Measurements from ENCODE around the gene ANKRD13C. TPM values are rescaled to one million over a fixed set of nuclear protein-coding genes. Genes with fewer than 3 reads are reported as not detected.

The ANKRD13C gene
- total and polyA plus RNA-seq, 2 of the 4 experiments (the other 2 are of a cell fraction) = 8.3 to 10.9 TPM

DNA sequence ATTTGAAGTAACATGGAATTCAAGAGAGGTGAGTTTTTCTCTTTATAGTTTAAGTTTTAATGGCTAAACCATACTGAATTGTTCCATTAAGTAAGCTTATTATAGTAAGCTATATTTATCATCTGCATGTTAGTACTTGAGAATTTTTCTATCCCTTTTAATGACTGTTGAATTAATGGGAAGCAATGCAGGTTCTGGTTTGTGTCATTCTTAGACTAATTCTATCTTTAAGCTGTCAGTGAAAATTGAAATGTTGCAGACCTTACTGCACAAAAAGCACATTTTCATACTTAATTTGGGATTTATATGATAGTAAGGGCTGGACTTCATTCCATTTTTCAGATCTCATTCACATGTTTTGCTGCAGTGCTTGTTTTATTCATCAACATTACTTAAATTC is 107.4 kb downstream of the ANKRD13C start:
- dilution Hi-C loops (cut with HindIII; ENCODE audit: low sequenced_read_pairs, unreplicated experiment) = no loop called here
- H3K18ac ChIP-seq (ENCODE audit: low read depth, low read length) = no peak overlapping the region
- no peak overlapping the region for H3K14ac ChIP-seq (replicated peaks; ENCODE audit: low read depth, low read length)
- in situ Hi-C loops (cut with MboI; ENCODE audit: low sequenced_read_pairs) = loop anchor here (10.0 kb wide), 1 partner anchor 808 kb away; no protein-coding TSS in a partner anchor
- no peaks in the 10 kb centered on the region for H3K9me3 ChIP-seq (ENCODE audit: control insufficient read depth, insufficient read depth, low read length)
- H3K56ac ChIP-seq (ENCODE audit: extremely low read depth, insufficient read depth, low read length) = no peak overlapping the region
- H3K27ac ChIP-seq (ENCODE audit: insufficient read depth, low read length) = no peak overlapping the region
- no peak overlapping the region for H2BK120ac ChIP-seq (ENCODE audit: low read depth, low read length)
- no peak overlapping the region for H3K4ac ChIP-seq (ENCODE audit: low read depth, low read length)
- no peak overlapping the region for H4K91ac ChIP-seq (ENCODE audit: insufficient read depth, low read depth, low read length)
- H3K23ac ChIP-seq (ENCODE audit: low read depth, low read length) = no peak overlapping the region
- ChIA-PET CTCF (no interaction called here), POLR2A (ENCODE audit: unreplicated experiment) (no interaction called here)
- H3K9me1 ChIP-seq (ENCODE audit: insufficient read depth, low read length) = no peaks in the 10 kb centered on the region
- no peaks in the 10 kb centered on the region; the same call in 1 of the 2 replicates for H4K20me1 ChIP-seq (ENCODE audit: insufficient read depth, low read length)
- TF ChIP-seq CTCF (conservative IDR thresholded peaks at IDR 0.05; ENCODE audit: low read depth, low read length) (no peak), CHD1 (IDR thresholded peaks at IDR 0.05; ENCODE audit: low read depth, low read length) (no peak), NFE2L2 (IDR thresholded peaks at IDR 0.05; ENCODE audit: low read depth, low read length) (no peak), MXI1 (IDR thresholded peaks at IDR 0.05; ENCODE audit: borderline replicate concordance, low read depth, low read length) (no peak), RAD21 (IDR thresholded peaks at IDR 0.05; ENCODE audit: low read length) (no peak), POLR2A (IDR thresholded peaks at IDR 0.05; ENCODE audit: low read depth, low read length) (no peak), MAFK (IDR thresholded peaks at IDR 0.05; ENCODE audit: low read depth, low read length) (no peak), RFX5 (IDR thresholded peaks at IDR 0.05; ENCODE audit: low read depth, low read length) (no peak), FOS (IDR thresholded peaks at IDR 0.05; ENCODE audit: low read depth, low read length) (no peak), BHLHE40 (IDR thresholded peaks at IDR 0.05; ENCODE audit: low read depth, low read length) (no peak), MAZ (IDR thresholded peaks at IDR 0.05; ENCODE audit: borderline replicate concordance, low read depth, low read length) (no peak), CEBPB (IDR thresholded peaks at IDR 0.05; ENCODE audit: low read depth, low read length) (no peak), SMC3 (IDR thresholded peaks at IDR 0.05; ENCODE audit: low read depth, low read length) (no peak), RCOR1 (IDR thresholded peaks at IDR 0.05; ENCODE audit: insufficient replicate concordance, low read length) (no peak)
- TF ChIP-seq, protein P1, sequence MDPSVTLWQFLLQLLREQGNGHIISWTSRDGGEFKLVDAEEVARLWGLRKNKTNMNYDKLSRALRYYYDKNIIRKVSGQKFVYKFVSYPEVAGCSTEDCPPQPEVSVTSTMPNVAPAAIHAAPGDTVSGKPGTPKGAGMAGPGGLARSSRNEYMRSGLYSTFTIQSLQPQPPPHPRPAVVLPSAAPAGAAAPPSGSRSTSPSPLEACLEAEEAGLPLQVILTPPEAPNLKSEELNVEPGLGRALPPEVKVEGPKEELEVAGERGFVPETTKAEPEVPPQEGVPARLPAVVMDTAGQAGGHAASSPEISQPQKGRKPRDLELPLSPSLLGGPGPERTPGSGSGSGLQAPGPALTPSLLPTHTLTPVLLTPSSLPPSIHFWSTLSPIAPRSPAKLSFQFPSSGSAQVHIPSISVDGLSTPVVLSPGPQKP (IDR thresholded peaks at IDR 0.05; ENCODE audit: borderline replicate concordance, low read depth, low read length) = no peak
- TF ChIP-seq, protein P2, sequence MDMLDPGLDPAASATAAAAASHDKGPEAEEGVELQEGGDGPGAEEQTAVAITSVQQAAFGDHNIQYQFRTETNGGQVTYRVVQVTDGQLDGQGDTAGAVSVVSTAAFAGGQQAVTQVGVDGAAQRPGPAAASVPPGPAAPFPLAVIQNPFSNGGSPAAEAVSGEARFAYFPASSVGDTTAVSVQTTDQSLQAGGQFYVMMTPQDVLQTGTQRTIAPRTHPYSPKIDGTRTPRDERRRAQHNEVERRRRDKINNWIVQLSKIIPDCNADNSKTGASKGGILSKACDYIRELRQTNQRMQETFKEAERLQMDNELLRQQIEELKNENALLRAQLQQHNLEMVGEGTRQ (IDR thresholded peaks at IDR 0.05; ENCODE audit: low read depth, low read length) = no peak
- H3K79me1 ChIP-seq (ENCODE audit: low read depth in 1 of 2, low read length in 2 of 2) = peaks cover 9% of the 10 kb centered on the region in 2 experiments; a peak in 3 of 4 replicates
- H4K5ac ChIP-seq (ENCODE audit: low read depth, low read length) = no peak overlapping the region
- H3K4me3 ChIP-seq (ENCODE audit: insufficient read depth, low read depth, low read length) = no peak overlapping the region
- BruUV-seq (replicated peaks) = no TSS peak
- no peak for DNase-seq
- peaks cover 49% of the 10 kb centered on the region for H3K36me3 ChIP-seq (ENCODE audit: control insufficient read depth, insufficient read depth, low read length)
- no peak overlapping the region for H2BK5ac ChIP-seq (ENCODE audit: low read depth, low read length, poor library complexity, severe bottlenecking)
- no peaks in the 10 kb centered on the region for H3K4me1 ChIP-seq (ENCODE audit: control insufficient read depth, insufficient read depth, low read length)
- H2AK5ac ChIP-seq (ENCODE audit: low read depth, low read length) = no peak overlapping the region
- H3K27me3 ChIP-seq (ENCODE audit: control insufficient read depth, insufficient read depth, low read length) = no peaks in the 10 kb centered on the region
- H2BK20ac ChIP-seq (ENCODE audit: low read depth, low read length) = no peak overlapping the region
- H2BK15ac ChIP-seq (ENCODE audit: low read depth, low read length) = no peak overlapping the region
- H2AFZ ChIP-seq (replicated peaks; ENCODE audit: low read length, poor library complexity) = no peak overlapping the region
- H3K4me2 ChIP-seq (ENCODE audit: low read depth, low read length) = no peak overlapping the region
- no peak for ATAC-seq (ENCODE audit: low read depth)
- intact Hi-C loops (cut with micrococcal nuclease) = loop anchor here (2.0 kb wide), 1 partner anchor 16 kb away; no protein-coding TSS in a partner anchor
- no peak overlapping the region for H3K9ac ChIP-seq (ENCODE audit: low read depth, low read length)
- no peak overlapping the region for H4K8ac ChIP-seq (ENCODE audit: low read depth in 2 of 2, low read length in 2 of 2)
- H2AK9ac ChIP-seq (replicated peaks; ENCODE audit: low read depth, low read length, poor library complexity) = no peak overlapping the region
